Neural progenitor cell (in vitro differentiated cells): Measurements from ENCODE around the gene MARCHF3. TPM values are rescaled to one million over a fixed set of nuclear protein-coding genes. Genes with fewer than 3 reads are reported as not detected.

Experiments
- DNase-seq: peaks from one replicate; pipeline ENCODE4 v3.0.0-alpha.2; 2016; ENCODE audit warnings: low spot score
- H2AFZ ChIP-seq: fragments of 200-600 bp; sonication (generic); replicated peaks from 2 replicates; pipeline ENCODE4 v1.6.1; 2016; ENCODE audit warnings: antibody characterized with exemption
- H3F3A ChIP-seq: fragments of 200-600 bp; sonication (generic); 2 replicates; pipeline ENCODE4 v1.6.1; 2016; ENCODE audit warnings: antibody characterized with exemption, low read depth
- H3K27ac ChIP-seq: fragments of 200-600 bp; sonication (generic); 2 replicates; pipeline ENCODE4 v1.5.1; 2016; ENCODE audit warnings: mild to moderate bottlenecking
- H3K27me3 ChIP-seq: fragments of 200-600 bp; sonication (generic); 2 replicates; pipeline ENCODE4 v1.6.1; 2016; ENCODE audit warnings: mild to moderate bottlenecking, moderate library complexity
- H3K36me3 ChIP-seq: fragments of 200-600 bp; sonication (generic); 2 replicates; pipeline ENCODE4 v1.5.1; 2016
- H3K4me1 ChIP-seq: fragments of 200-600 bp; sonication (generic); 2 replicates; pipeline ENCODE4 v1.6.1; 2016; ENCODE audit warnings: mixed run types
- H3K4me2 ChIP-seq: fragments of 200-600 bp; sonication (generic); 2 replicates; pipeline ENCODE4 v1.6.1; 2016
- H3K4me3 ChIP-seq: fragments of 200-600 bp; sonication (generic); 2 replicates; pipeline ENCODE4 v1.5.1; 2016
- H3K79me2 ChIP-seq: fragments of 200-600 bp; sonication (generic); 2 replicates; pipeline ENCODE4 v1.6.1; 2016; ENCODE audit warnings: low read depth
- H3K9ac ChIP-seq: fragments of 200-600 bp; sonication (generic); 2 replicates; pipeline ENCODE4 v1.6.1; 2016
- H3K9me3 ChIP-seq: fragments of 200-600 bp; sonication (generic); 2 replicates; pipeline ENCODE4 v1.5.1; 2016; ENCODE audit warnings: low read depth
- H4K20me1 ChIP-seq: fragments of 200-600 bp; sonication (generic); 2 replicates; pipeline ENCODE4 v1.6.1; 2016; ENCODE audit warnings: low read depth
- H3K27ac Mint-ChIP-seq: 3 replicates; pipeline ENCODE4 v1.8.0; 2021; ENCODE audit warnings: mixed read lengths
- H3K27me3 Mint-ChIP-seq: 2 replicates; pipeline ENCODE4 v1.8.0; 2022; ENCODE audit warnings: low read depth, mild to moderate bottlenecking, inconsistent platforms, moderate library complexity, mixed read lengths; ENCODE audit not compliant: insufficient read depth
- H3K36me3 Mint-ChIP-seq: 3 replicates; pipeline ENCODE4 v1.8.0; 2021; ENCODE audit warnings: mixed read lengths
- H3K4me1 Mint-ChIP-seq: 3 replicates; pipeline ENCODE4 v1.8.0; 2021; ENCODE audit warnings: mixed read lengths
- H3K4me3 Mint-ChIP-seq: 3 replicates; pipeline ENCODE4 v1.8.0; 2021; ENCODE audit warnings: mild to moderate bottlenecking, moderate library complexity, mixed read lengths
- H3K9me3 Mint-ChIP-seq: 3 replicates; pipeline ENCODE4 v1.8.0; 2020; ENCODE audit warnings: mixed read lengths
- CTCF ChIP-seq: fragments of 200-600 bp; sonication (generic); IDR thresholded peaks from 2 replicates; pipeline ENCODE4 v1.5.1; 2017; ENCODE audit warnings: antibody characterized with exemption, mild to moderate bottlenecking
- EZH2 ChIP-seq: fragments of 200-600 bp; sonication (generic); IDR thresholded peaks from 2 replicates; pipeline ENCODE4 v1.6.1; 2017; ENCODE audit warnings: antibody characterized with exemption, mild to moderate bottlenecking, moderate library complexity
- EZH2phosphoT487 ChIP-seq: fragments of 200-600 bp; sonication (generic); IDR thresholded peaks from 2 replicates; pipeline ENCODE4 v1.6.1; 2017; ENCODE audit warnings: antibody characterized with exemption
- total RNA-seq: library from RNA; depleted of rRNA; stranded (reverse); fragments of >200 nt; gene quantifications from 2 replicates; pipeline ENCODE4 v1.2.3, GENCODE V29; 2015; ENCODE audit warnings: low replicate concordance

MARCHF3 gene
- total RNA-seq, 1 donor from 2014 or later: 6.1 TPM

- H3K4me1 Mint-ChIP-seq: no peaks in the 10 kb centered on the region
- H3K79me2 ChIP-seq: no peaks in the 10 kb centered on the region
- TF ChIP-seq CTCF (no peak), EZH2 (no peak)
- no peaks in the 10 kb centered on the region for H3K27me3 Mint-ChIP-seq
- no peaks in the 10 kb centered on the region for H3K27me3 ChIP-seq
- no peak overlapping the region for H3K4me3 ChIP-seq
- no peaks in the 10 kb centered on the region for H3K36me3 Mint-ChIP-seq
- no peak overlapping the region for H3K9ac ChIP-seq
- no peak for DNase-seq
- H3F3A ChIP-seq: no peaks in the 10 kb centered on the region
- no peaks in the 10 kb centered on the region for H3K36me3 ChIP-seq
- no peaks in the 10 kb centered on the region for H3K4me1 ChIP-seq
- H3K4me3 Mint-ChIP-seq: no peak overlapping the region
- no peak overlapping the region for H3K27ac Mint-ChIP-seq
- H3K9me3 ChIP-seq: no peaks in the 10 kb centered on the region
- H3K9me3 Mint-ChIP-seq: peaks cover 2% of the 10 kb centered on the region
- H3K4me2 ChIP-seq: no peak overlapping the region
- no peak overlapping the region for H3K27ac ChIP-seq
- H4K20me1 ChIP-seq: no peaks in the 10 kb centered on the region
- no peak overlapping the region for H2AFZ ChIP-seq
Observed at GRCh38 chr5:127004721-127005120, 25.6 kb downstream of the MARCHF3 start.

- H3K4me3 ChIP-seq: no peak overlapping the region
- Mint-ChIP-seq H3K4me3 (no peak overlapping the region), H3K27ac (no peak overlapping the region), H3K36me3 (no peaks in the 10 kb centered on the region), H3K27me3 (no peaks in the 10 kb centered on the region), H3K9me3 (peaks cover 2% of the 10 kb centered on the region), H3K4me1 (no peaks in the 10 kb centered on the region)
- no peak overlapping the region for H3K4me2 ChIP-seq
- no peak overlapping the region for H2AFZ ChIP-seq
- no peaks in the 10 kb centered on the region for H3K36me3 ChIP-seq
- H4K20me1 ChIP-seq: no peaks in the 10 kb centered on the region
- no peaks in the 10 kb centered on the region for H3K79me2 ChIP-seq
- no peaks in the 10 kb centered on the region for H3K27me3 ChIP-seq
- H3K9ac ChIP-seq: no peak overlapping the region
- H3K4me1 ChIP-seq: no peaks in the 10 kb centered on the region
- H3K27ac ChIP-seq: no peak overlapping the region
- H3K9me3 ChIP-seq: no peaks in the 10 kb centered on the region
- DNase-seq: no peak
- TF ChIP-seq CTCF (no peak), EZH2 (no peak), EZH2phosphoT487 (no peak)
- H3F3A ChIP-seq: no peaks in the 10 kb centered on the region
Observed at GRCh38 chr5:127003798-127004495, 26.4 kb downstream of the MARCHF3 start.

- Mint-ChIP-seq H3K4me3 (no peak overlapping the region), H3K9me3 (peaks cover 2% of the 10 kb centered on the region), H3K27me3 (no peaks in the 10 kb centered on the region), H3K27ac (no peak overlapping the region), H3K36me3 (no peaks in the 10 kb centered on the region), H3K4me1 (no peaks in the 10 kb centered on the region)
- Histone ChIP-seq H3K36me3 (no peaks in the 10 kb centered on the region), H3K27me3 (no peaks in the 10 kb centered on the region), H2AFZ (no peak overlapping the region), H3K4me1 (no peaks in the 10 kb centered on the region), H3F3A (no peaks in the 10 kb centered on the region), H4K20me1 (no peaks in the 10 kb centered on the region), H3K27ac (no peak overlapping the region), H3K9me3 (no peaks in the 10 kb centered on the region), H3K79me2 (no peaks in the 10 kb centered on the region), H3K4me3 (no peak overlapping the region), H3K9ac (no peak overlapping the region), H3K4me2 (no peak overlapping the region)
- no peak for DNase-seq
- TF ChIP-seq CTCF (no peak), EZH2phosphoT487 (no peak)
Observed at GRCh38 chr5:127002390-127002789, 28.0 kb downstream of the MARCHF3 start.
